Esophagus squamous epithelium (tissue), 5 donors: ENCODE results near the gene ATP2C1. TPM values are rescaled to one million over a fixed set of nuclear protein-coding genes. Genes with fewer than 3 reads are reported as not detected.

ENCODE experiments used
- DNase-seq: peaks from one replicate; lab custom pipeline; 2025; lab: John Stamatoyannopoulos, UW
- H3K27ac ChIP-seq, 4 donors: fragments of 200-600 bp; sonication (generic); one replicate each; pipeline ENCODE4 v1.5.1; 2016 to 2019; ENCODE audit warnings: mild to moderate bottlenecking in 1 of 4
- H3K27me3 ChIP-seq, 4 donors: fragments of 200-600 bp; sonication (generic); 1 replicate in 3 of 4; 2 replicates in 1 of 4; pipeline versions ENCODE4 v1.5.1 to v1.6.0; 2017 to 2021; ENCODE audit warnings: antibody characterized with exemption in 1 of 4
- H3K36me3 ChIP-seq, 3 donors: fragments of 200-600 bp; sonication (generic); one replicate each; pipeline ENCODE4 v1.5.1; 2016 to 2019
- H3K4me1 ChIP-seq, 3 donors: fragments of 200-600 bp; sonication (generic); one replicate each; pipeline ENCODE4 v1.5.1; 2017 to 2019
- H3K4me3 ChIP-seq, 4 donors: fragments of 200-600 bp; sonication (generic); 1 replicate in 3 of 4; 2 replicates in 1 of 4; pipeline ENCODE4 v1.5.1; 2016 to 2019; ENCODE audit warnings: mild to moderate bottlenecking in 2 of 4, moderate library complexity in 1 of 4
- H3K9me3 ChIP-seq, 3 donors: fragments of 200-600 bp; sonication (generic); one replicate each; pipeline ENCODE4 v1.5.1; 2016 to 2019
- CTCF ChIP-seq, 6 experiments: fragments of 450-650 bp in 4 of 6; fragments of 200-600 bp in 2 of 6; sonication (generic) in 2 of 6; IDR thresholded peaks; one replicate each; pipeline ENCODE4 v1.5.1; 2016 to 2019; ENCODE audit warnings: antibody characterized with exemption in 6 of 6, mild to moderate bottlenecking in 4 of 6, moderate library complexity in 4 of 6
- POLR2A ChIP-seq, 4 donors: fragments of 450-650 bp; IDR thresholded peaks; one replicate each; pipeline ENCODE4 v1.6.1; 2017; ENCODE audit warnings: antibody characterized with exemption in 4 of 4, mild to moderate bottlenecking in 4 of 4, moderate library complexity in 3 of 4
- WGBS, 2 donors: methylation state at CpG; one replicate each; pipeline ENCODE4 v1.1.5; 2018; 5-methylcytosine and 5-hydroxymethylcytosine counted together
- intact Hi-C: fragments of 100-400 bp; cut with DNase I; formaldehyde crosslinking; loops from one replicate; pipeline ENCODE4 v1.15.0; 2022
- total RNA-seq, 4 donors: library from RNA; depleted of rRNA; stranded (reverse); fragments of >200 nt; gene quantifications; one replicate each; pipeline ENCODE4 v1.1.0, GENCODE V29; 2016
- donor health status: DM: yes; HTN: yes; CAD: no.

Gene ATP2C1
- total RNA-seq, 4 donors from 2014 or later: 27.6 to 44.2 (median 37.7) TPM

GRCh38 chr3:130894986-130895280, 1.0 kb downstream of the ATP2C1 start:
- intact Hi-C loops: no loop called here
- H3K4me1 ChIP-seq: peaks cover 6 to 37% (median 10%) of the 10 kb centered on the region in 3 donors
- H3K36me3 ChIP-seq: no peaks in the 10 kb centered on the region
- H3K27me3 ChIP-seq: no peaks in the 10 kb centered on the region
- WGBS, 2 donors: 1 to 4% methylated on average over 4 of the region's 4 CpGs
- peak overlapping the region; percentile 74 to 96 (median 88) for H3K4me3 ChIP-seq
- no peak for DNase-seq
- H3K9me3 ChIP-seq: no peaks in the 10 kb centered on the region
- H3K27ac ChIP-seq: peak overlapping the region in 3 of 4 donors; percentile 96 to 99 (median 98)
- TF ChIP-seq CTCF (IDR thresholded peaks at IDR 0.05): no peak
- no peak for TF ChIP-seq POLR2A (IDR thresholded peaks at IDR 0.05)

- H3K27ac ChIP-seq: no peak overlapping the region
- H3K36me3 ChIP-seq: no peaks in the 10 kb centered on the region
- peak overlapping the region in 2 of 4 donors; percentile 85 to 92 for H3K4me3 ChIP-seq
- no peak for TF ChIP-seq CTCF (IDR thresholded peaks at IDR 0.05)
- TF ChIP-seq POLR2A (IDR thresholded peaks at IDR 0.05): no peak
- intact Hi-C loops: no loop called here
- no peak for DNase-seq
- no peaks in the 10 kb centered on the region for H3K27me3 ChIP-seq
- WGBS, 2 donors: 62 to 67% methylated on average over 5 of the region's 5 CpGs
- H3K9me3 ChIP-seq: no peaks in the 10 kb centered on the region
- peaks cover 6 to 37% (median 10%) of the 10 kb centered on the region in 3 donors for H3K4me1 ChIP-seq
These were observed 2.0 kb downstream of the ATP2C1 start for GRCh38 chr3:130895690-130896488.

- Histone ChIP-seq H3K4me1 (peaks cover 6 to 37% (median 10%) of the 10 kb centered on the region in 3 donors), H3K4me3 (no peak overlapping the region), H3K27ac (no peak overlapping the region), H3K9me3 (no peaks in the 10 kb centered on the region), H3K36me3 (no peaks in the 10 kb centered on the region), H3K27me3 (no peaks in the 10 kb centered on the region)
- intact Hi-C loops: no loop called here
- WGBS, 2 donors: 81 to 87% methylated on average over 2 of the region's 2 CpGs
- DNase-seq: no peak
- TF ChIP-seq CTCF (IDR thresholded peaks at IDR 0.05) (no peak), POLR2A (IDR thresholded peaks at IDR 0.05) (no peak)
These were observed 3.4 kb downstream of the ATP2C1 start for GRCh38 chr3:130897316-130897715.

DNA sequence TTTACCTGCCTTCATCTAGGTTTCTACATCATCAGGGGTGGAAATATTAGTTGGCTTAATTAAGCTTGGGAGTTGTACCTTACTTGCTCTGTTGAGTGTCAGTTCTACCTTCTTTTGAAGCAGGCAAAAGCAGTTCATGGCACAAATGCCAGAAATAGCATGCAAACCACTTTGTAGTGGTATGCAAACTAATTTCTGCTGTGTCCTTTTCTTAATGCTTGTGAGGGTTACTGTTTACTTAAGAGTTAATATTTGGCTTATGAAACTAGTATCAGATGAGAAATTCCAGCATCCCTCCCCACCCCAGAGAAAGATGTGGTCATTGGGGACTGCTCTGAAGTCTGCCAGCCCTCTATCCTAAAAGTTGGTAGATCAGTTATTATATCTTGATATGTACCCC, 7.1 kb downstream of the ATP2C1 start:
- H3K27ac ChIP-seq: no peak overlapping the region
- no peak overlapping the region for H3K4me3 ChIP-seq
- peaks cover 0 to 29% (median 0%) of the 10 kb centered on the region in 3 donors for H3K4me1 ChIP-seq
- H3K36me3 ChIP-seq: no peaks in the 10 kb centered on the region
- H3K9me3 ChIP-seq: no peaks in the 10 kb centered on the region
- DNase-seq: no peak
- intact Hi-C loops: no loop called here
- no peaks in the 10 kb centered on the region for H3K27me3 ChIP-seq
- TF ChIP-seq POLR2A (IDR thresholded peaks at IDR 0.05): no peak
- no peak for TF ChIP-seq CTCF (IDR thresholded peaks at IDR 0.05)

GRCh38 chr3:130901463-130902204, 7.8 kb downstream of the ATP2C1 start:
- peaks cover 0 to 24% (median 0%) of the 10 kb centered on the region in 3 donors for H3K4me1 ChIP-seq
- intact Hi-C loops: no loop called here
- TF ChIP-seq CTCF (IDR thresholded peaks at IDR 0.05): no peak
- no peak for TF ChIP-seq POLR2A (IDR thresholded peaks at IDR 0.05)
- 60 to 64% methylated on average over 6 of the region's 6 CpGs for WGBS, 2 donors
- no peak overlapping the region for H3K4me3 ChIP-seq
- no peaks in the 10 kb centered on the region for H3K27me3 ChIP-seq
- no peaks in the 10 kb centered on the region for H3K9me3 ChIP-seq
- H3K27ac ChIP-seq: no peak overlapping the region
- no peak for DNase-seq
- H3K36me3 ChIP-seq: no peaks in the 10 kb centered on the region
